Frontal cortex (tissue), 4 donors: ENCODE data around the gene ARHGEF7. TPM values are rescaled to one million over a fixed set of nuclear protein-coding genes. Genes with fewer than 3 reads are reported as not detected.

Experiments used
- DNase-seq, 2 donors: peaks; one replicate each; pipeline ENCODE4 v3.0.0; 2012; ENCODE audit warnings: low spot score in 2 of 2
- FAIRE-seq: peaks from 2 replicates; lab custom pipeline; 2012; peaks lifted over from hg19 to GRCh38; lab: Jason Lieb, UNC
- total RNA-seq: library from RNA; depleted of rRNA; stranded (reverse); fragments of >200 nt; gene quantifications from one replicate; pipeline ENCODE4 v1.2.3, GENCODE V29; 2014
- donor health status: control.
- donor health status: control.
- donor health status: control.

Gene ARHGEF7
- total RNA-seq, 1 donor from 2014 or later: 137 TPM

DNA sequence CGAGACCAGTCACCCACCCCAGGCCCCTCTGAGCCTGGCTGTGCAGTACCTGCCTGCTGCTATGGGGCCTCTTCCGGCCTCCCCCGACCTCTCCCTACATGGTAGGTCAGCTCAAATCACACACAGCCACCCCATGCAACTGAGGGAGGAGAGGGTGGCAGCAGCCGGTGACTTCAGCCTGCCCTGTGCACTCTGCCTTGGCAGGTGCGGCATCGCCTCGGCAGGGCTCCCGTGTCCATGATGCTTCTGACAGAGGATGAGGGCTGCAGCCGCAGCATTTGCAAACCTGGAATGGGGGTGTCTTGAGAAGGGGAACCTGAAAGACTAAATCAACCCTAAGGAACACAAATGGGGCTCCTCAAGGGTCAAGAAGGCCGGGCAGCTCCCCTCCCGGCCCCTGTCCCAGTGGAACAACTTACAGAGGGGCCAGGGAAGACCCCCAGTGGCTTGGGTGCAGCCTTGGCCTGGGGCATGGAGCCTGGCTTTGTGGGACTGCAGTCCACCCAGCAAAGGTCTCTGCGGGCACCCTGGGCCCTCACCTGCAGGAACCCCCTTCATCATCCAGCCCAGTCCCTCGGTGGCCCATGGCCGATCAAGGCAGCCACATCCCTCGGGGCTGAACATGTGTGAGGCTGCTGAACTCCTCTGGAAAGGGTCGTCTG, 212.0 kb downstream of the ARHGEF7 start:
- FAIRE-seq (no peak), DNase-seq (no peak)

GRCh38 chr13:111327730-111328573, 212.8 kb downstream of the ARHGEF7 start:
- FAIRE-seq (no peak), DNase-seq (no peak)

DNA sequence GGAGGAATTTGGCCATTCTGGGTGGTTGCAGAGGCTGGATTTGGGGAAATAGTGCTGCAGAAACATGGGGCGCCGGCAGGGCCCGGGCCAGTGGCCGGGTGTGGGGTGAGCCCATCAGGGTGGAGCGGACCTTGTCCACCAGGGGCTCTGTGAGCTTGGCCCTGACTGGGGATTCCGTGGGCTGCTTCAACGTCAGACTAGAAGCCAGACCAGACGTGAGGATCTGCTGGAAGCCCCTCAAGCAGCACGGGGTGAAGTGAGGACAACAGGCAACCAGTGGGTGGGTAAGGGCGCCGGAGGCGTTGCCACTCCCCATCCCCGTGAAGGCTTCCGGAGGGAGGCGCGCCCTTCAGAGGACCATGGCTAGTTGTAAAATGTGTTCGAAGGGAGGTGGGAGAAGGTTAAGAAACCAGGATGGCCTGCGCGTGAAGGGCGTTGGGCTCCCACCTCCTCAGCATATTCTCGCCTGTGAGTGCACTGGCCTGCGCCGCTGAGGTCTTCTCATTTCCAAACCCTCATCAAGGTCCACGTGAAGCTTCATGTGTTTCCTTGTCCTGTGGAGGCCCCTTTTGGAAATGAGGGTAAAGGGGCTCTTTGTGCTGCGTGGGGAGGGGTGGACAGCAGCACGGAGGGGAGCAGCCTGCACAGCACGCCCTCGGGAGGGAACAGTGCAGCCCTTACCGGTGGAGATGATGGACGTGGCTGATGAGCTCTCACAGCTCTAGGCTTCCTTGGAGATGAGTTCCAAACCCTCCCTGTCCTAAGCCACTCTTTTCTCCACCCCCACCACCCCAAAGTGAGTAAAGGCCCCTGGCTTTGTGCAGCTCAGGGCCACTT, 213.7 kb downstream of the ARHGEF7 start:
- FAIRE-seq (no peak), DNase-seq (no peak)

DNA sequence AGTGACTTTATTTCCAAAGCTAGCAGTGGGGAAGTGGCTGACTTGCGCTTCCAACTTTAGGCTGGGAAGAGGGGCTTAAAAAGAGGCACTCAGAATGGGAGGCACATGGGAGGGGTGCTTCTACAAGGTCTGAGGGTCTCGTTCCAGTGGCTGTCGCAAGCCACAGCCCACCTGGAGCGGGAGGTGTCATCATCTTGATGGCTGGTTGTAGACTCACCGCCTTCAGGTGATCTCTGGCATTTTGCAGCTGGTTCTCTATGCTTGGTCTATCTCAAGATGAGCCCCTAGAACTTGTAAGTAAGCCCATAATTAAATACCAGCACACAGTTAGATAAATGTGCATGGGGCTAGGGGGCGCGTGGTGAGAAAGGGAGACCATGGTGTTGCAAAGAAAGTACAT, 214.5 kb downstream of the ARHGEF7 start:
- no peak for FAIRE-seq

GRCh38 chr13:111330066-111330610, 215.0 kb downstream of the ARHGEF7 start:
- DNase-seq (no peak), FAIRE-seq (no peak)

More for the DNA sequence above, 214.5 kb downstream of the ARHGEF7 start:
- DNase-seq: no peak

- FAIRE-seq (no peak), DNase-seq (no peak)
These were observed 220.2 kb downstream of the ARHGEF7 start for GRCh38 chr13:111335298-111335697.

DNA sequence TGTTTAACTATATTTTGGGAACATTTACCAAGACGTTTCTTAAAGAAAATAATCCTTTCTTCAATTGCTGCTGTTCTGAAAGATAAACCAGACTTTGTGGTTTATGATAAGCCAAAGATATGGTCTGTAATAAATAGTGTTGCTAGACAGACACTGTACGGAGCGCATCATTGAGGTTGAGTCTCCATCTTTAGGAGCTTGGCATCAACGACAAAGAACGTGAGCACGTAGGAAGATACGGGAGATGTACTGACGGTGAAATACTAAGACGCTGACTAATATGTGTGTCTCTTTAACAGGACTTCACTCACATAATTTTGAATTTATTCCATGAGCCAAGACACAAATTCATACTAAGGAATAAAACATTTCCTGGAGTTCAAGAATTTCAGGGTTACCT, 221.6 kb downstream of the ARHGEF7 start:
- DNase-seq: no peak
- FAIRE-seq: no peak

- no peak for FAIRE-seq
- no peak for DNase-seq
These were observed 222.1 kb downstream of the ARHGEF7 start for GRCh38 chr13:111337206-111337605.

DNA sequence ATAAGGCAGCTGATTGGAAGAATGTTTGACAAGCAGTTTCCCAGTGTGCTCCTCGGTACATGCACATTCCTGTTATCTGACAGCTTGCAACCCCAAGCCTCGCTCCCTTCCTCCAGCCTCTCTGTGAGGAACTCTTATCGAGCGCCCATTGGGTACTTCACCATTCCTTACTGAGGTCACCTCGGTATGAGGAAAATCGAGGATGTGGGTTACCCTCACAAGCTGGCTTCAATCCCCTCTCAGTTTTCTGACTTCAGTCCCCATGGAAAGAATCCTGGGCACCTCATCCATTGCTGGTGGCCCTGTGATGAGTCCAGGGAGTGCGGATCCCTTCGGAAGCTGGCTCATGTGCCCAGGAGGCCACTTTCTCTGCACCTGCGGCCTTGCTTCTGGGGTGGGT, 222.6 kb downstream of the ARHGEF7 start:
- FAIRE-seq: no peak
- DNase-seq: no peak

DNA sequence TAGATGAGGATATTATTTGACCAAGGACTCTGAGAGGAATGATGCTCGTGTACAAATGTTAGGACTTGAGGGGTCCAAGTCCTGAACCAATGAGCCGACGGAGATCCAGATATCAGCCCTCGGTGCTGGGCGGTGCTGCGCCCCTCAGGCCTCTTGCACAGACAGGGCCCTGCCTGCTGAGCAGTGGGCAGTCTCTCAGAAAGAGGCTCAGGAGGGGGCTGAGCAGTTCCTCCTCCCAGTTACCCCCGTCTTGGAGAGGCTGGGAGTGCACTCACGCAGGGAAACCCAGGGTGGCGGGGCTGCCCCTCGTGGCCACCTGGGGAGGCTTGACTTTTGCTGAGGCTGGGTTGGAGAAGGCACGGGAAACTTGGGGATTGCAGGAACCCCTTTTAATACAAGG, 223.7 kb downstream of the ARHGEF7 start:
- DNase-seq (no peak), FAIRE-seq (no peak)

- no peak for FAIRE-seq
These were observed 224.4 kb downstream of the ARHGEF7 start for GRCh38 chr13:111339366-111340143.

DNA sequence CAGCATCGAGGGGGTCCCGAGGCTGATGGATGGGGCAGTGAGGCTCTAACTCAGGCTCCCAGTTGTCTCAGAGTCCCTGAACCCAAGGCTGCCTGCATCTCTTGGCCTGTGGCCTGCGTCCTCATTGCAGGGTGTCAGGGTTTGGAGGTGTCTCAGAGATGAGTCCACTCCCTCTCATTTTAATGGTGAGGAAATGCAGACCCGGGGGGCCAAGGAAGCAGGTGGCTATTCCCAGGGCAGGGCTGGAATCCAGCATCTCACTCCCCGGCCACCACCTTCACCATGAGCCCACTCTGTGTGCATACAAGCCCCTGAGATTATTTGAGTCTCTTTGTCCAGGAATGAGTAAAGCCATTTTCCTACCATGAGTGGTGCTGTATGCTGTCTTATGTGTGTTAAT, 226.8 kb downstream of the ARHGEF7 start:
- FAIRE-seq: no peak

More at GRCh38 chr13:111339366-111340143, 224.4 kb downstream of the ARHGEF7 start:
- no peak for DNase-seq

DNA sequence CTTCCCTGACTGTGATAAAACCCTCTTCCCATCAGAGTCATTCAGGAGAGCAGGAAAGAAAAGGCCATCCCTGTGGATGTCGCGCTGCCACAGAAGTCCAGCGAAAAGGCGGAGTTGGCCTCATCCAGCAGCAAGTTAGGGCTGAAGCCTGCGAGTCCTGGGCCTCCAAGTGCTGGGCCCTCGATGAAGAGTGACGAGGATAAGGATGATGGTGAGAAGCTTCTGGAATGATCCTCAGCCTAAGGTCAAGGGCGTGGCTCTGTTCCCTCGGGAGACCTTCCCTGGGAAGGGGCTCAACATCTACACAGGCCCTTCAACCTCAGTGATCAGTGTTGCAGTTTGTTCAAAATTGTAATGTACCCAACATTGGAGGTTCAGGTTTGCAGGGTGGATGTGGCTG, 227.6 kb downstream of the ARHGEF7 start:
- FAIRE-seq (no peak), DNase-seq (no peak)

More for the DNA sequence above, 226.8 kb downstream of the ARHGEF7 start:
- no peak for DNase-seq

DNA sequence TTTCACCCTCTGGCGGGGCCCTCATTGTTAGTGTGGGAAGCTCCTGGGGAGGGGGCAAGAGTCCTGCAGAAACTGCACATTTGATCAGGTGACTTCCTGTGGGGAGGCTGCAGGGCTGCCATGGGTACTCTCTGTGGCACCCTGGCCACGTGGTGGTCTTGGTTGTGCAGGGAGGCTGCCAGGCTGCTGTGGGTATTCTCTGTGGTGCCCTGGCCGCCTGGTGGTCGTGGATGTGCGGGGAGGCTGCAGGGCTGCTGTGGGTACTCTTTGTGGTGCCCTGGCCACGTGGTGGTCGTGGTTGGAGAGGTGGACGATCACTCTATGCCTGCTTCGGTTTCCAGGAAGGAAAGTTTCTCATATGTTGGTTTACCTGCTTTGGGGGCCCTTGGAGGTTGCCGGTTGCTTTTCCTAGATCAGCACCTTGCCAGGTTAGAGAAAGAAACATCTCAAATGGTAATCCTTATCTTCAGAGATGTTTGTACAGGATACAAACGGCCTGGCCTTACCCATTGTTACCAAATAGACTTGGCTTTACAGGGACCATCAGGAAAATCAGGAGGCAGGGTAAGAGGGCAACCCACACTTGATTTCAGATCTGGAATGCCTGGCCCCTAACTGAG, 228.2 kb downstream of the ARHGEF7 start:
- FAIRE-seq: no peak
- DNase-seq: no peak

GRCh38 chr13:111344471-111345191, 229.5 kb downstream of the ARHGEF7 start:
- FAIRE-seq: no peak
- DNase-seq: no peak

DNA sequence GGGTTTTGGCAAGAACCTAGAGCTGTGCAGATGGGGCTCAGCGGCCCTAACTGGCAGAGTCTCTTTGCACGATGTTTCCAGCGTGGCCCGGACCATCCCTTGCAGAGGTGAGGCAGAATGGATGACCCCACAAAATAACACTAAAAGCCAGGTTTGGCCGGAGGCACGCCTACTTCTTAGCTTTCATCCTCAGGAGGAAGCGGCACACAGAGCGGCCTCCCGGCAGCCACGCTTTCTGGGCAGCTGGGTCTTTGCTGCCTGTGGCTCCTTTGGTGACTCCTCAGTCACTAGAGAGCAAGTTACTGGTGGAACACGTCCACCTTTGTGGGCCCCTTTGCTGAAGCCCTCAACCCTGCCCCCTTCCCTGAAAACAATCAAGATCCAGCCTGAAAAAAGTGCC, 230.6 kb downstream of the ARHGEF7 start:
- DNase-seq (no peak), FAIRE-seq (no peak)

GRCh38 chr13:111346101-111346680, 231.1 kb downstream of the ARHGEF7 start:
- DNase-seq (no peak), FAIRE-seq (no peak)

DNA sequence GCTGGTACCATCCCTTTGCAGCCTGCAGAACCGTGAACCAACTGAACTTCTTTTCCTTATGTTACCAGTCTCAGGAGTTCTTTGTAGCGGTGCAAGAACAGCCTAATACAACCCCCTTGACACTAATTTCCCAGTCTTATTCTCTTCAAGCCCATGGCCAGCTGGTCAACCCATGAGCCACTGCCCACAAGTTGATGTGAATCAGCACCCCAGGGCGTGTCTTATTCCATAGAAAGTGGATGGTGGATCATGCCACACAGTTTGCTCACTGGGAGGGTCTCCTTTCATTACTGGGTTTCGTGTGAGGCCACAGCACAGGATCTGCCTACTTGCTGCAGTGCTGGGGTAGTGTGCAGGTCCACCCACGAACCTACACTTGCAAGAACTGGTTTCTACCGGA, 232.3 kb downstream of the ARHGEF7 start:
- no peak for DNase-seq
- FAIRE-seq: no peak
